OCI-LY1 (cell line): Measurements from ENCODE around the gene NRP2.

ENCODE experiments used
- CTCF ChIP-seq: fragments of 200-600 bp; sonication (generic), shearing (Covaris generic); IDR thresholded peaks from 2 replicates; pipeline ENCODE4 v1.5.1; 2017; ENCODE audit warnings: mild to moderate bottlenecking, antibody characterized with exemption, low read length, moderate library complexity, mixed read lengths
- EZH2 ChIP-seq: fragments of 200-600 bp; sonication (generic), shearing (Covaris generic); IDR thresholded peaks from 2 replicates; pipeline ENCODE4 v1.8.0; 2017; ENCODE audit warnings: borderline replicate concordance, mixed run types, mild to moderate bottlenecking, antibody characterized with exemption, low read length, moderate library complexity, mixed read lengths

- no peak for TF ChIP-seq CTCF
- no peak for TF ChIP-seq EZH2
Observed at GRCh38 chr2:205745661-205746419, 63.5 kb downstream of the NRP2 start.
